ENCODE data around the gene CHCHD6.
"Not testable (repeated sequence)": the region's sequence is repeated elsewhere in the genome, so short reads cannot be mapped to it uniquely, and the experiment has no call there.

DNA sequence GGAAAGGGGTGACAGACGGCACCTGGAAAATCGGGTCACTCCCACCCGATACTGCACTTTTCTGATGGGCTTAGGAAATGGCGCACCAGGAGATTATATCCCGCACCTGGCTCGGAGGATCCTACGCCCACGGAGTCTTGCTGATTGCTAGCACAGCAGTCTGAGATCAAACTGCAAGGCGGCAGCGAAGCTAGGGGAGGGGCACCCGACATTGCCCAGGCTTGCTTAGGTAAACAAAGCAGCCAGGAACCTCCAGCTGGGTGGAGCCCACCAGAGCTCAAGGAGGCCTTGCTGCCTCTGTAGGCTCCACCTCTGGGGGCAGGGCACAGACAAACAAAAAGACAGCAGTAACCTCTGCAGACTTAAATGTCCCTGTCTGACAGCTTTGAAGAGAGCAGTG is 97.3 kb downstream of the CHCHD6 start:
- TF ChIP-seq, protein P1, sequence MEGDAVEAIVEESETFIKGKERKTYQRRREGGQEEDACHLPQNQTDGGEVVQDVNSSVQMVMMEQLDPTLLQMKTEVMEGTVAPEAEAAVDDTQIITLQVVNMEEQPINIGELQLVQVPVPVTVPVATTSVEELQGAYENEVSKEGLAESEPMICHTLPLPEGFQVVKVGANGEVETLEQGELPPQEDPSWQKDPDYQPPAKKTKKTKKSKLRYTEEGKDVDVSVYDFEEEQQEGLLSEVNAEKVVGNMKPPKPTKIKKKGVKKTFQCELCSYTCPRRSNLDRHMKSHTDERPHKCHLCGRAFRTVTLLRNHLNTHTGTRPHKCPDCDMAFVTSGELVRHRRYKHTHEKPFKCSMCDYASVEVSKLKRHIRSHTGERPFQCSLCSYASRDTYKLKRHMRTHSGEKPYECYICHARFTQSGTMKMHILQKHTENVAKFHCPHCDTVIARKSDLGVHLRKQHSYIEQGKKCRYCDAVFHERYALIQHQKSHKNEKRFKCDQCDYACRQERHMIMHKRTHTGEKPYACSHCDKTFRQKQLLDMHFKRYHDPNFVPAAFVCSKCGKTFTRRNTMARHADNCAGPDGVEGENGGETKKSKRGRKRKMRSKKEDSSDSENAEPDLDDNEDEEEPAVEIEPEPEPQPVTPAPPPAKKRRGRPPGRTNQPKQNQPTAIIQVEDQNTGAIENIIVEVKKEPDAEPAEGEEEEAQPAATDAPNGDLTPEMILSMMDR (IDR thresholded peaks at IDR 0.05; ENCODE audit: extremely low read depth in 1 of 2, insufficient read depth in 1 of 2, low read depth in 1 of 2, low read length in 2 of 2), result not testable (repeated sequence)
- not testable (repeated sequence) for TF ChIP-seq JUN (IDR thresholded peaks at IDR 0.05; ENCODE audit: borderline replicate concordance, insufficient read depth, insufficient read length, low read depth); POLR2A (IDR thresholded peaks at IDR 0.05; ENCODE audit: low read depth, low read length)
- TF ChIP-seq, protein P2, sequence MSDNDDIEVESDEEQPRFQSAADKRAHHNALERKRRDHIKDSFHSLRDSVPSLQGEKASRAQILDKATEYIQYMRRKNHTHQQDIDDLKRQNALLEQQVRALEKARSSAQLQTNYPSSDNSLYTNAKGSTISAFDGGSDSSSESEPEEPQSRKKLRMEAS (IDR thresholded peaks at IDR 0.05; ENCODE audit: insufficient read depth, insufficient read length), result not testable (repeated sequence)

Data from endothelial cell of umbilical vein (primary cell).